Mucosa of descending colon (tissue), 3 donors: ENCODE data around the gene CAPN10. TPM values are rescaled to one million over a fixed set of nuclear protein-coding genes. Genes with fewer than 3 reads are reported as not detected.

Experiments used
- ATAC-seq: fragments of 200-7000 bp; cut with Tn5 transposase; one replicate; pipeline ENCODE4 v1.9.1; 2020; ENCODE audit warnings: mild to moderate bottlenecking, moderate library complexity
- DNase-seq, 3 donors: peaks; one replicate each; pipeline ENCODE4 v3.0.0-alpha.2; 2020
- H3K36me3 ChIP-seq: fragments of 200-600 bp; one replicate; pipeline ENCODE4 v1.8.0; 2021; ENCODE audit warnings: low read depth, mild to moderate bottlenecking
- H3K4me1 ChIP-seq: fragments of 200-600 bp; one replicate; pipeline ENCODE4 v1.8.0; 2021; ENCODE audit warnings: low read depth, mild to moderate bottlenecking
- H3K4me3 ChIP-seq: fragments of 200-600 bp; one replicate; pipeline ENCODE4 v1.8.0; 2021; ENCODE audit warnings: mild to moderate bottlenecking
- H3K9me3 ChIP-seq: fragments of 200-600 bp; one replicate; pipeline ENCODE4 v1.8.0; 2021; ENCODE audit warnings: mild to moderate bottlenecking
- CTCF ChIP-seq: fragments of 200-600 bp; IDR thresholded peaks from one replicate; pipeline ENCODE4 v1.8.0; 2022; ENCODE audit warnings: antibody characterized with exemption, mild to moderate bottlenecking
- intact Hi-C, 2 donors: fragments of 100-400 bp; cut with DNase I in 1 of 2; cut with micrococcal nuclease in 1 of 2; formaldehyde crosslinking; loops; one replicate each; pipeline versions ENCODE4 v1.11.0 to v1.11.1; 2022; cut with DNase I, micrococcal nuclease
- total RNA-seq, 3 donors: library from RNA; stranded (reverse); fragmentation: NEBNext Ultra II Directional in 2 of 3; extraction: Animal tissue kit (Norgen Biotek cat#: 25700) in 2 of 3; gene quantifications; one replicate each; pipeline versions ENCODE4 v1.2.1 to v1.2.4, GENCODE V29; 2021 to 2023
- donor health status: DM: no; HTN: no; CAD: no; lungs with moderate emphysema.
- donor health status: DM: no; HTN: no; CAD: no.
- donor health status: DM: no; HTN: yes; CAD: no.

Gene CAPN10
- total RNA-seq, 3 donors from 2014 or later = 34.0 to 55.5 (median 40.4) TPM

DNA sequence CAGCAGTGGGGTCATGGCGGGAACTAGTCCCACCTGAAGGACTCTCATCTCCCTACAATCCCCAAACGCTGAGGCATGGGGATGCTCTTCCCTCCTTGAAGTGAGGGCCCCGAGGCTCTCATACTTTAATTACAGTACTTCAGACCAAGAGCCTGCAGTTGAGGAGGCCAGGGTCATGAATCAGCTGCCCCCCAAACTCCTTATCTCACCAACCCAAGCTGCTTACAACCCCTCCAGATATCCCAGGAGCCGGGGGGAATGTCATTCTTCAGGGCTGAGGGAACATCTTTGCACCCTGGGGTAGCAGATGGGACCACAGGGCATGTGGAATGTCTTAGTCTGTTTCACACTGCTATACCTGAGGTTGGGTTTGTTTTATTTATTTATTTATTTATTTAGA, 2.8 kb upstream of the CAPN10 start:
- TF ChIP-seq CTCF = no peak
- DNase-seq = peak in 1 of 3 donors; percentile 10
- no peaks in the 10 kb centered on the region for H3K36me3 ChIP-seq
- H3K4me1 ChIP-seq = peaks cover 37% of the 10 kb centered on the region
- no peaks in the 10 kb centered on the region for H3K9me3 ChIP-seq
- H3K4me3 ChIP-seq = no peak overlapping the region
- ATAC-seq = no peak
- intact Hi-C loops = no loop called here

DNA sequence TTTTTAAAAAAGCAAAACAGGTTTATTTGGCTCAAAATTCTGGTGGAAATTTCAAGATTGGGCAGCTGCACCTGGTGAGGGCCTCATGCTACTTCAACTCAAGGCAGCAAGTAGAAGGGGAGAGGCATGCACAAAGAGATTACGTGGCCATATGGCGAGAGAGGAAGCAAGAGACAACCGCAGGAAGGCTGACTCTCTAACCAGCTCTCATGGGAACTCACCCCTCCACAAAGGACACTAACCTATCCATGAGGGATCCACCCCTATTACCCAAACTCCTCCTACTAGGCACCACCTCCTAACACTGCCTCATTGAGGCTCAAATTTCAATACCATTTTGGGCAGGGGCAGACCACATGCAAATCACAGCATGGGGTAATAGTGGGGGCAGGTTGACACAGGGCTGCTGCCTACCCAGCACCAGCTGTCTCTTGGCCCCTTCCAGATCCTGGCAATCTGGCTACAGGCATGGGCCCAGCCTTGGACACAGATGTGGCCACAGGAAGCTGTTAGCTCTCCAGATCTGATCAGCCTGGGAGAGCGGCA, 2.0 kb upstream of the CAPN10 start:
- intact Hi-C loops = no loop called here
- no peak for TF ChIP-seq CTCF
- no peaks in the 10 kb centered on the region for H3K9me3 ChIP-seq
- ATAC-seq (no peak), DNase-seq (peak in 2 of 3 donors; percentile 37 to 60)
- no peak overlapping the region for H3K4me3 ChIP-seq
- H3K4me1 ChIP-seq = peaks cover 34% of the 10 kb centered on the region
- no peaks in the 10 kb centered on the region for H3K36me3 ChIP-seq

DNA sequence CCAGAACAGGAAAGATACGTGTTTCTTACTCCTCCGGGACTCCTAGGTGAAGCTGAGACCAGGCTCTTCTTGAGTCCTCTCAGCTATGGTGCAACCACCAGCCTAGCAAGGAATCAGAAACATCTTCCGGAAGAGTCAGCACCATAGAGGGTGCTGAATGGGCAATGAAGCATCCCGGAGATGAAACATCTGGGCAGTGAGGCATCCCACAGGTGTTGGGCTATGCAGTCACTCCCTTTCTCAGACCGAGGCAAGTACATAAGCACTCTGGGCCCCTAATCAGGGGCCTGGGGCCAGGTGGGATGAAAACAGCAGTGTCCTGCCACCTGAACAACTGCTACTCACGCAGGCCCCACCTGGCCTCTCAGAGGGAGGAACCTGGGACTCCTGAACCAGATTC, 1.4 kb upstream of the CAPN10 start:
- peak in 2 of 3 donors; percentile 35 to 50 for DNase-seq
- TF ChIP-seq CTCF = no peak
- intact Hi-C loops = no loop called here
- no peak overlapping the region for H3K4me3 ChIP-seq
- H3K36me3 ChIP-seq = no peaks in the 10 kb centered on the region
- no peak for ATAC-seq
- H3K9me3 ChIP-seq = no peaks in the 10 kb centered on the region
- peaks cover 30% of the 10 kb centered on the region for H3K4me1 ChIP-seq

DNA sequence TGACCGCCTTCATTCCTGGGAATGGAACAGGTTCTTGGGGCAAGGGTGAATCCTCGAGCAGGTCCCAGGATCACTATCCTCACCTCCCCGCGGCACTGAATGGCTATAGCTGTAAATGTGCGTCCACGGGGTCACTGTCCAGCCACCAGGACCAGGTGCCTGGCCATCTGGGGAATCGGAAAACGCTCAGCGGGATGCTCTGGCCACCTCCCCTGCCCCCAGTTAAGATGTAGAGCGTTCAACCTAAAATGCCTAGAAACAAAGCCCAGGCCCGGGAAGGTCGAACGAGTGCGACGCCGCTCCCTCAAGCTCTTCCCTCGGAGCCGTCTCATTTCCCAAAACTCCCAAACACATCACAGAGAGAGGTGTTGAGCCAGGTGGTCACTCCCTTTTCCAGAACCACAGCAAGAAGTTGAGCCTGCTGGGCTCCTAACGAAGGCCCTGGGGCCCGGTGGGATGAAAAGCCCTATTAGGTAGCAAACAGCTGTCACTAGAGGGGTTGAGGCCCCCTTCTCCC, 795 bp upstream of the CAPN10 start:
- no peaks in the 10 kb centered on the region for H3K9me3 ChIP-seq
- H3K4me1 ChIP-seq = peaks cover 26% of the 10 kb centered on the region
- intact Hi-C loops = no loop called here
- no peak for TF ChIP-seq CTCF
- DNase-seq = peak in 2 of 3 donors; percentile 32 to 57
- H3K36me3 ChIP-seq = no peaks in the 10 kb centered on the region
- H3K4me3 ChIP-seq = peak overlapping the region; percentile 86
- no peak for ATAC-seq

DNA sequence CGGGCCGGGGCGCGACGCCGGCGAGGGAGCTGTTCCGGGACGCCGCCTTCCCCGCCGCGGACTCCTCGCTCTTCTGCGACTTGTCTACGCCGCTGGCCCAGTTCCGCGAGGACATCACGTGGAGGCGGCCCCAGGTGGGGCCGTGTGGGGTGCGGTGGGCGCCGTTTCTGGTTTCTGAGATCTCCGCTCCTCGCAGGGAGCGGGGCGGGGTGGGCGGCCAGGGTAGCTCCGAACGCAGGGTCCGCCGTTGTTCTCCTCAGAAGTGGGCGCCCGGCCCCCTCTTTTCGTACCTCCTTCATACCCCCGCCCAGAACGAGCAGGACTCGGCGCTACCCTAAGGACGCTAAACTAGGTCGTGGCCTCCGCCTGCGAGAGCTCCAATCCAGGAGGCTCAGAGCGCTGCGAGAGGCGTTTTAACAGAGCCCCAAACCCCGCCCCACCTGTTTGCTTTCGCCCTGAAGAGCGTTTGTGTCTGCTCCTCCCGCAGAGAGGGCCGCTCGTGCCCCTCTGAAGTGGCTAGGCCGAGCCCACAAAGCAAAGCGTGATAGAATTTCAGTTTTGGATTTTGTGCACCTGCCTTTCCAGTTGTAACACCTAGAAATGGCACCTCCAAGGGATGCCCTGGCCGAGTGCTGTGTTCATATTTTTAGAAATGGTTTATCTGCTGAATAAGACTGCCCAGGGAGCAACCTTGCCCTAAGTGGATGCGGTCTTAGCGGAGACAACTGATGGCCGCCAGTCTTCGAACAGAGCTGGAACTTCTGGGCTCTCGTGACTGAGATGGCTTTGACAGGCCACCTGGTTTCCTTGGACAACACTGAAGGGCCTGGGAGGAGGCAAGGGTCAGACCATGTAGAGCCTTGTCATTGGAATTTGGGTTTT, 626 bp downstream of the CAPN10 start:
- peak; percentile 49 for ATAC-seq
- H3K4me1 ChIP-seq = peaks cover 26% of the 10 kb centered on the region

More for the DNA sequence above, 626 bp downstream of the CAPN10 start:
- intact Hi-C loops = no loop called here
- TF ChIP-seq CTCF = no peak
- H3K4me3 ChIP-seq = peak overlapping the region; percentile 86
- no peaks in the 10 kb centered on the region for H3K9me3 ChIP-seq
- peak; percentile 62 to 74 (median 72) for DNase-seq
- H3K36me3 ChIP-seq = no peaks in the 10 kb centered on the region
